KBM-7 (cell line): ENCODE data around the gene SPEG.
A peak's percentile ranks its signal among the peaks of the same experiment; 100 is the strongest.

Experiments used
- DNase-seq: peaks from one replicate; pipeline ENCODE4 v3.0.0-alpha.2; 2015
- in situ Hi-C: fragments of 300-500 bp; cut with MboI; formaldehyde crosslinking; loops from 2 replicates; pipeline ENCODE4 v1.14.3; 2020; ENCODE audit warnings: low sequenced_read_pairs, low pct_unique_long_range_greater_than_20kb, mixed read lengths

The SPEG gene

DNA sequence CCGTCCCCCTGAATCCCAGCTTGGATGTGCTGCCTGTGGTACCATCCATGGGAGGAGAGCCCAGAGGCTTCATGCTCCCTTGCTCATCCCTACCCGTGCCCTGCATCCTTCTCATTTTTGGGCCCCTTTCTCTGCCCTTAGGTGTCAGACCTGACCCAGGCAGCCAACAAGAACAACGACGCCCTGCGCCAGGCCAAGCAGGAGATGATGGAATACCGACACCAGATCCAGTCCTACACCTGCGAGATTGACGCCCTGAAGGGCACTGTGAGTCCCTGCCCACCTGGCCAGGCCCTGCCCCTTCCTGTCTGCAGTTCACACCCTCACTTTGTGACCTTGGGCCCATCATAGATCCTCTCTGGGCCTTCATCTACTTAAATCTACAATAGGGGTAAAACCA is 14.0 kb upstream of the SPEG start:
- in situ Hi-C loops, result no loop called here
- DNase-seq, result no peak

DNA sequence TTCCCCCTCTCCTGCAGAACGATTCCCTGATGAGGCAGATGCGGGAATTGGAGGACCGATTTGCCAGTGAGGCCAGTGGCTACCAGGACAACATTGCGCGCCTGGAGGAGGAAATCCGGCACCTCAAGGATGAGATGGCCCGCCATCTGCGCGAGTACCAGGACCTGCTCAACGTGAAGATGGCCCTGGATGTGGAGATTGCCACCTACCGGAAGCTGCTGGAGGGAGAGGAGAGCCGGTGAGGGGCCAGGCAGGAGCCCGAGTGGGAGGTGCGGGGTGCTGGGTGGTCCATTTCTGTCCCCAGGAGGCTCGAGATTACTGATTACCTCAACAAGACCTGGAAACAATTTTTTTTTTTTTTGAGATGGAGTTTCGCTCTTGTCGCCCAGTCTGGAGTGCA is 13.3 kb upstream of the SPEG start:
- in situ Hi-C loops, result no loop called here
- no peak for DNase-seq

DNA sequence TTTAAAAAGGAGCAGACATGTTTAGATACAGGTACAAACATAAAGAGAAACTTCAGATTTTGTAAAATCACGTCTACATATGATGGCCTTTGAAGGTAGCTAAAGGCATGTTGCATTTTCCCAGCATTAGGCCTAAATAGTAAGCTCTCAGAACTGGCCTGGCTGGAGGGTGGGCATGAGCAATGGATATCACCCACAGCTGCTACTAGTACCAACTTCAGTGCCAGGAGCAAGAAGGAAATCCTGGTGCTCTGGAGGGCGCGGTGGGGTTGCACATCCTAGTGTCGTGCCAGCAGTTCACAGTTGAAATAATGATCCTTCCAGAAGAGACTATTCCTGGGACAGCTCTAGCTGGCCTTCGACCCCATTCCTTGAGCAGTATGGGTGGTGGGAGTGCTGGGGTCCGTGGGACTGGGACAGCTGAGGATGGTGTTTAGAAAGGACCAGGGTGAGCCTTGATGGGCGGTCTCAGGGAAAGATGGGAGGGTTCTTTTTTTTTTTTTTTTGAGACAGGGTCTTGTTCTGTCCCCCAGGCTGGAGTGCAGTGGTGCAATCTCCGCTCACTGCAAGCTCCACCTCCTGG is 11.6 kb upstream of the SPEG start:
- DNase-seq, result no peak
- in situ Hi-C loops, result no loop called here

DNA sequence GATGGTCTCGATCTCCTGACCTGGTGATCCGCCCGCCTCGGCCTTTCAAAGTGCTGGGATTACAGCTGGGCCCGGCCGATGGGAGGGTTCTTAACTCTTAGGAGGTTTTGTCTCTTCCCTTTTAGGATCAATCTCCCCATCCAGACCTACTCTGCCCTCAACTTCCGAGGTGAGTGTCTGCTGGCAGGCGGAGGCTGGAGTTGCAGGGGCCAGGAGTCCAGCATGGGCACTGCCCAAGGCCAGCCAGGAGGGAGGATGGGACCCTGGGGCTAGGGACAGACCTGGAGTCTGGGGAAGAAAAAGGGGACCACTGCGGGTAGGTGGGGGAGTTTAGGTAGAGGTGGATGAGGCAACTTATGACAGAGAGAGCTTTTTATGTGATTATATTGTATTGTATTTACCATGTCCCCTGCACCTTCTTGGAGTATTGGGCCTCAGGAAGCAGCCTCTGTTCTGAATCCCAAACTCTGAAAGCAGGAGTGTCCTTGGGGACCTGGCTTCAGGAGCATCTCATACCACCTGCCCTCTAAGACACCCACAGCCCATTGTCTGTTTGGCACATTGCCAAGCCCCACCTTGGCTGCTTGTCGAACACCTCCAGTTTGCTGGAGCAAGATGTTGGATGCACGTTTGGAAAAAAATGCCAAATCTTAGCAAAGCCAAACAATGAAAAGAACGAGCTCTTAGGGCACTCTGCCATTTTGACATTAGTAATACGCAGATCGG is 10.8 kb upstream of the SPEG start:
- in situ Hi-C loops, result no loop called here
- DNase-seq, result no peak

DNA sequence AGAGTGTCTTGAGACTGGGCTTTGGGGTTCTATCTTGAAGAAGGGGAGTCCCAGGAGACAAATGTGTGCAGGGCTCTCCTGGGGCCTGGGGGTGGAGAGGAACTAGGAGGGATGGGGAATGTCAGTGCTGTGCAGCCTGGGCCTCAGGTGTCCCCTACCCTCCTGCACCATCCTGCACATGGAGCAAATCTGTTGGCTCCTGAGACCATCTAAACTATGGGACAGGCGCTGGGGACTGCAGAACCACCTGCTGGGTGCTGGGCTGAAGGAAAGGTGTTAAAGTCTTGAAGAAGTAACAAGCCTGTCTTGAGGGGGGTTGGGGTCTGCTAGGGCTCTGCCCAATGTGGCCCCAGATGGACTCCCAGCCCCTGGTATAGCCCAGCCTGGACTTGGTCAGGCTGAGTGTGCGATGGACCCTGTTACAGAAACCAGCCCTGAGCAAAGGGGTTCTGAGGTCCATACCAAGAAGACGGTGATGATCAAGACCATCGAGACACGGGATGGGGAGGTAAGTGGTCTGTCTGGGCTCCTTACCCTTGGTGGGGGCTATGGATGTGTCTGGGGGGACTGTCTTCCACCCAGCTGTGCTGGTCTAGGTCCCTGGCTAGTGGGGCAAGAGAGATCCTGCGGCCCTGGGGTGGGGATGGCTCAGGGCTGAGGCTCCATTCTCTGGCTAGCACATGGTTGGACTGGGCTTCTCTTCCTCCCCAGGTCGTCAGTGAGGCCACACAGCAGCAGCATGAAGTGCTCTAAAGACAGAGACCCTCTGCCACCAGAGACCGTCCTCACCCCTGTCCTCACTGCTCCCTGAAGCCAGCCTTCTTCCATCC is 9.2 kb upstream of the SPEG start:
- no peak for DNase-seq
- in situ Hi-C loops, result no loop called here

DNA sequence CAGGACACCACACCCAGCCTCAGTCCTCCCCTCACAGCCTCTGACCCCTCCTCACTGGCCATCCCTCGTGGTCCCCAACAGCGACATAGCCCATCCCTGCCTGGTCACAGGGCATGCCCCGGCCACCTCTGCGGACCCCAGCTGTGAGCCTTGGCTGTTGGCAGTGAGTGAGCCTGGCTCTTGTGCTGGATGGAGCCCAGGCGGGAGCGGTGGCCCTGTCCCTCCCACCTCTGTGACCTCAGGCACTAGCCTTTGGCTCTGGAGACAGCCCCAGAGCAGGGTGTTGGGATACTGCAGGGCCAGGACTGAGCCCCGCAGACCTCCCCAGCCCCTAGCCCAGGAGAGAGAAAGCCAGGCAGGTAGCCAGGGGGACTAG is 8.6 kb upstream of the SPEG start:
- in situ Hi-C loops, result no loop called here
- DNase-seq, result no peak

DNA sequence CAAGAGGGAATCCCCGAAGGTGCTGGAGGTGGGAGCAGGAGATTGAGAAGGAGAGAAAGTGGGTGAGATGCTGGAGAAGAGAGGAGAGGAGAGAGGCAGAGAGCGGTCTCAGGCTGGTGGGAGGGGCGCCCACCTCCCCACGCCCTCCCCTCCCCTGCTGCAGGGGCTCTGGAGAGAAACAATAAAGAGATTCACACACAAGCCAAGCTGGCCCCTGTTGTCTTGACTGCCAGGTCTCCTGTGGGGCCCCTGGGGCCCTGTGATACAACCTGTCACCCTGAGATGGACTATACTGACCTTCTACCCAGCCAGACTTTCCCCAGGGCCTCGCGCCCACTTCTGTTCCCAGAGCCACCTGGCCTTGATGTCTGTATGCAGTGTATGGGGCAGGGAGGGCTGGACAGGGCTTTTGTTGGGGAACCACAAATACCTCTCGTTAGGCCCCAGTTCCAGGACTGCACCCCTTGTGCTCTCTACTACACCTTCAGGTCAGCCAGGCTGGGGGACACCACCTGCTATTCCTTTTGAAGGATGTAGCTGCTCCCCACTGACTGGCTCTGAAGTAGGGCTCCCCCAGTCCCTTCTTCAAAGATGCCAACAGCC is 8.0 kb upstream of the SPEG start:
- in situ Hi-C loops, result no loop called here

DNA sequence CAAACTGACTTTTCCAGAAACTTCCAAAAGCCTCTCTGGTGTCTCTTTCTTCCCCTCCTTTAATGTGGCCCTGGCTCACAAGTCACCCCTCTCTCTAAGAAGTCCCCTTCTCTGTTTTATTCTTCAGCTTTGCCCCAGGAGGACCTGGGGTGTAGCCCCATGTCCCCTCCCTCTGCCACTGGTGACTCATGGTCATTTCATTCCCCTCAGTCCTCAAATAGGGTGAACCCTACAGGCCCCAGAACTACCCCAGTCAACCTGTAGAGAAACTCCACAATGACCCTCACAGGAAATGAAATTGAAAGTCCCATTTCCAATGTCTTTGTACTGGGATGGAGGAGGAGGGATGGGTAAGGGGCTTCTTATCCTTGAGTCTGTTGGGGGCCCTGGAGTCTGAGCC is 6.2 kb upstream of the SPEG start:
- no peak for DNase-seq
- in situ Hi-C loops, result no loop called here

More for the DNA sequence above, 8.0 kb upstream of the SPEG start:
- no peak for DNase-seq

DNA sequence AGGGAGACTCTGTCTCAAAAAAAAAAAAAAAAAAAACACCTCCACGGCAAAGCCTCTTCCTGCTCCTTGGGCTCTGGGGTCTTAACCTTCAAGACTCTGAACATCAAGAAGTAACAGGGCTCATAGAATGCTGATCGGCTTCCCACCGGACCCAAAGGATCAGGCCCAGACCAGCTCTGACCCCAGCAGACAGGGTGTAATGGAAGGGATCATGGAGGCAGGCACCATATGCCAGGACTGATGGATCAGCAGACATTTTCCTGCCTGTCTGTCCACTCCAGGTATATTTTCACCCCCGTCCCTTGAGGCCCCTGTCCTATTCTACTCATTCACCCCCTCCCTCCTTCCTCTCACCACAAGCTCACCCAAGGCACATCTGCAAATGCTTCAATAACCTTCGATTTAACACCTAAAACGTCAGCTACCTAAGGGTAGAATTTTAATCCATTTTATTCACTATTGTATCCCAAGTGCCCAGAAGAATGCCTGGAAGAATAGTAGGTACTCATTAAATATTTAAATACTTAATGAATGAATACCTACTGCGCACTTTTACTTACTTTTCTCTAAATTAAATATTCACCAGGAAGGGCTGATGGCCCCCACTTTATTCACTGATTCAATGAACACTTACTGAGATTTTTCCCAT is 4.6 kb upstream of the SPEG start:
- in situ Hi-C loops, result no loop called here
- no peak for DNase-seq

DNA sequence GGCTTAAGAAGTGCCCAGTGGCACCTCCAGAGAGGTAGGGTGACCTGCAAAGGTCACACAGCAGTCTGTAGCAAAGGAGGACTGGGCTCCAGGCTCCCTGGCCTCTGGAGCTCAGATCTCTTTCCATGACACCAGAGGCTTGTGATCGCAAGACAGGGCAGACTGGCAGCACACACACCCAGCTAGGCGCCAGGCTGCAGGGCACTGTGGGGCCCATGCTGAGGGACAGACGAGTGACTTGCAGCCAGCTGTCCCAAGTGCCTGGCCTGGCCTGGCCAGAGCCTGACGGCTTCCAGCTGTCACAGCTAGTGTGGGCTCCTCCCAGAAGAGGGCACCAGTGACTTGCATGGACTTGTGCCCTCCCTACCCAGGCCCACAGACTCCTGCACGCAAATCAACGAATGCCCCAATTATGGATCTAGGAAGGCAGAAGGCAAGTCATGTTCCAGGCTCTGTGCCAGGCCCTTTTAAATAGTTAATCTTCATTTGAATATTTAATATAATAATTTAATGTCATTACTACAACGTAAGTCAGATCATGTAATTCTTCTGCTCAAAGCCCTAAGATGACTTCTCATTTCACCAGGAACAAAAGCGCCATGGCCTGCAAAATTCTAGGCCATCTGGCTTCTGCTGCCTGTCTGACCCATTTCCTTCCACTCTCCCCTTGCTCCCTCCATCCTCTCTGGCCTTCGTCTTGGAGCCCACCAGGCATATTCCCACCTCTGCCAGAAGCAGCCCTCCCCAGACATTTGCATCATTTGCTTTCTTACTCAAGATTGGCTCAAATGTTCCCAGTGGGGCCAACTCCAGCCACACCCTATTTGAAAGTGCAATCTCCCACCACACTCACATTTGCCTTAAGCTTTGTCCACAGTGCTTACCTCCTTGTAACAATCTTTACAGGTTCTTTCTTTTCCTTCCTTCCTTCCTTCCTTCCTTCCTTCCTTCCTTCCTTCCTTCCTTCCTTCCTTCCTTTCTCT is 3.7 kb upstream of the SPEG start:
- in situ Hi-C loops, result no loop called here
- no peak for DNase-seq

DNA sequence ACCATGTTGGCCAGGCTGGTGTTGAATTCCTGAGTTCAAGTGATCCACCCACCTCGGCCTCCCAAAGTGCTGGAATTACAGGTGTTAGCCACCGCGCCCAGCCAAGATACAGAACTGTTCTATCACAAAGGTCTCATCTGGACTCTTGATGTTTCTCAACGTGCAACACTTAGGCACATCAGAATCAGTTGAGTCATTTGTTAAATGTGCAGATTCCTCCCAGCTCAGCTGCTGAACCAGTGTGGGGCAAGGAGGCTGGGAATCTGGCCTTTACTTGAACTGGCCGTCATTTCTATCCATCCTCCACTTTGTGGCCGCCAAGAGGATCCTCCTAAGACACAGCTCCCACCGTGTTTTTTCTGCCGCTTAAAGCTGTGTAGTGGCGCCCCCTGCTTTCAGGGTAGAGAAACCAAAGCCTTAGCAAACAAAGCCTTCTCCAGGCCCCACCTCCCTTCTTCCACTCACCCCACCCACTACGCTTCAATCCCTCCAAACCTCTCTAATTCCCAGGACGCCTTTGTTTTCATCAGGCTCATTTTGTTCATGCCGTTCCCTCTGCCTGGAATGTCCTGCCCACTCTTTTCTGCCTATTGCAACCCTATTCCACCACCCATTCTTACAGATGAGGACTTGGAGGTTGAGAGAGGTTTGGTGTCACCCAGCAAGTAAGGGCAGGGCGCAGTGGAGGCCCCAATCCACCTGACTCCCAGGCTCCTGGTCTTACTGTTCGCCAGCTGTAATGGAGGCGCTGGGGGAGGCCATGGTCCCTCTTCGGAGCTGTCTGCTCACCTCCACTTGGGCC is 776 bp upstream of the SPEG start:
- DNase-seq, result peak; percentile 52
- in situ Hi-C loops, result no loop called here

DNA sequence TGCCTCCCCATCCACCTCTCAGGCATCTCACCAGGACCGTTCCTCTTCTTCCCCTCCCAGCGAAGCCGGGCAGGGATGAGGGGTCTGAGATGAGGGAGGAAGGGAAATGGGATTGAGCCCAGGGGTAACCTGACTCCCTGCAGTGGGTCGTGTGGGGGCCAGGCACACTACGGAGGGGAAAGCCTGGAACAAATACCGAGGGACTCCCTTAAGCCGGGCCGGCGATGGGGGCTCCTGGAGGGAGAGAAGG is 250 bp upstream of the SPEG start:
- in situ Hi-C loops, result no loop called here
- DNase-seq, result no peak

DNA sequence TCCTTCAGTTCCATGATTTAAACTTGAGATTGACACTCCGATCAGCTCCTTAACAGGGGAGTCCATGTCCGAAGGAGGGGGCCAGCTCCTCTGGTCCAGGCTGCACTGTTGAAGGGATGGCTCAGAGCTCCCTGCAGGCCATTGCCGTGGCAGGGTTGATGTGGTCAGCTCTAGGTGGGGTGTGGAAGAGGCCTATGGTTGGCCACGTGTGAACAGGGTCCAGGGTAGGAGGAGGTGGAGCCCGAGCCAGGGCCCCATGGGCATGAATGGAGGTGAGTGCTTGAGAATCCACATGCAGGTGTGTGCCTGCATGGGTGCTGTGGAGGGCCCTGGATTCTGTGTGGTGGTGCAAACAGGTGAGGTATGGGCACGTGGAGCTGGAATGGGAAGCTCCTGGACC is 1.1 kb downstream of the SPEG start:
- DNase-seq, result no peak
- in situ Hi-C loops, result no loop called here

DNA sequence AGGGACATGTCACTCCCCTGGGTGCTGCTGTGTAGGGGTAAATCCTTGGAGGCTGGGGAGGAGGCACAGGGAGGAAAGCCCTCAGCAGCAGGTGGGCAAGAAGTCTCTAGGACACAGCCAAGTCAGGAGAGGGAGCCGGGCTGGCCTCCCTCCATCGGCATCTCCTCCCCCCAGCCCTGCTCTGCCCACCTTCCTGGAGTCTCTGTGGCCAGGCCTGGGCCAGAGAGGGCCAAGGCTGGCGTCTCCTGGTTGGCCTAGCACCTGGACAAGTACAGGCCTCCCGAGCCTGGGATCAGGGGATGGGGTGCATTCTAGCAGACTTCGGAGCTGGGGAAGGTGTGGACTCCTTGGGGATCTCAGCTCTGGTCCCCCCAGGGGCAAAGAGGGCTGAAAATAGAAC is 1.8 kb downstream of the SPEG start:
- in situ Hi-C loops, result no loop called here

DNA sequence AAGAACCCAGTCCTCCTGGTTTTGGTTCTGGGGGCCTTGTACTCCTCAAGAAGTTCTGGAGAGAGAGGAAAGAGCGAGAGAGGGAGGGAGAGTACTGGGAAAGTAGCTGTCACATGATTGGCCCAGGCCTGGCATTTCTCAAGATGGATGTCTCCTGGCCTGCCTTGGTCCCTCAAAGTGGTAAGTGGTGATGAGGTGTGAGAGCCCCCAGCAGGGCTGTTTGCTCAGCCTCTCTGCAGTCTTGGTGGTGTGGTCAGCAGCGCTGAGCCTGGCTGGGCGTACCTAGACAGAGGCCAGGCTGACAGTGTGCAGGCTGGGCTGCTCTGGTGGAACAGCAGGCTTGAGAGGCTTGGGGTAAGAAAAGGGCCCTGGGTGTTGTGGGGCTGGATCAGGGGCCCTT is 2.5 kb downstream of the SPEG start:
- in situ Hi-C loops, result no loop called here
- no peak for DNase-seq

More for the DNA sequence above, 1.8 kb downstream of the SPEG start:
- DNase-seq, result no peak

DNA sequence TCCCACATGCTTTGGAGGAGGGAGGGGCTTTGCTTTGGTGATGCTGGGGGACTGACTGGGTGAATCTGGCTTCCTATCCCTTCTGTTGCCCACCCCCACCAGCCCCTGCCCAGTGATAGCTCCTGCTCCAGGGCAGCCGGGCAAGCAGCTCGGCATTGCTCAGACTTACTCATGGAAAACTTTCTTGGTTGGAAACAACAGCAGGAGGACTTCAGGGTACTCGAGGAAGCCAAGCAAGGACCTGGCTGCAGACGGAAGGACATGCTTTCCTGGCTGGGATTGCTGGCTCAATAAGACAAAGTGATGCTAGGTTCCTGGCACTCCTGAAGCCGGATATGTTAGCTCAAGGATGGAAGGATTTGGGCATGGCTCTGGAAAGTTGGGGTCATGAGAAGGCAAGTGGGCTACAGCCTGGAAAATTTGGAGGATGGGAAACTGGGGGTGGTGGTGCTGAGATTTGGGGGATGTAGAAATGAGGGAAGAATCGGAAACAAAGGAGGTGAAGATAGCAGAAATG is 3.1 kb downstream of the SPEG start:
- DNase-seq, result no peak
- in situ Hi-C loops, result no loop called here

DNA sequence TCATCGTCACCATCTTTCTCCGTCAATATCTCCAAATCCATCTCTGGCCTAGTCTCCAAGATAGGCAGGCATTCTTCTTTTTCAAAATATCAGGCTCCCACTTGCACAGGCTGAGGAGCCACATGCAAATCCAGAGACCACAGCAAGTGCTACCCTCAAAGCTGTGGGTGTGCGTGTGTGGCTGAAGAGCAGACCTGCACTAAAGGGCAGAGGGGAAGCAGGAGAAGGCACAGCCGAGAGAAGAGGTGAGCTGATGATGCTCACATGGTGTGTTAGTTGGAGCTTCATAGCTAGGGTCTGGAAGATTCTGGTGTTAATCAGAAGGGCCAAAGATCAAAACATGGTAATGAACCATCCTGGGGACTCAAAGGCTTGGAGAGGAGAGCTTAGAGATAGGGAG is 3.8 kb downstream of the SPEG start:
- DNase-seq, result no peak
- in situ Hi-C loops, result no loop called here

DNA sequence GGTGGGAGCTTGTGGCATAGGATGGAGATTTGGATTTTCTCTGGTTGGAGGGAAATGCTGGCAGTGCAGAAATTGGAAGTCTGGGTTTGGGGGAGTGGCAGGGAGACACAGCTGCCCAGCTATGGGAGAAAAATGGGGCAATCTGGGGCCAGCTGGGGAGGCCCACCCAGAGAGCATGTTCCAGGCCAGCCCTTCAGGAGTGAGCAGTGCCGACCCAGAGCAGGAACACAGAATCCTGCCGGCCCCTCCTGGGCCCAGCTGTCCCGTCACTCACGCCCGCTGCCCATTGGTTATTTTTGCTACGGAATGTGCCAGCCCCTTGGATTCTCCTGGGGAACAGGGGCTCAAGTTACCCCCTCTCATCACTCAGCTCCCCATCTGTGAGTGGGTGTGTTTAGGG is 4.9 kb downstream of the SPEG start:
- in situ Hi-C loops, result no loop called here
- no peak for DNase-seq
